IPS-18a (cell line): ENCODE results near the gene SERPING1.

Experiments used
- H3K27ac ChIP-seq: one replicate; pipeline ENCODE4 v1.5.1; 2013; ENCODE audit warnings: low read length
- H3K27me3 ChIP-seq: one replicate; pipeline ENCODE4 v1.6.1; 2013; ENCODE audit warnings: mild to moderate bottlenecking, low read length; ENCODE audit not compliant: control insufficient read depth, insufficient read depth
- H3K36me3 ChIP-seq: one replicate; pipeline ENCODE4 v1.6.1; 2013; ENCODE audit warnings: low read depth, low read length; ENCODE audit not compliant: control insufficient read depth
- H3K4me1 ChIP-seq: one replicate; pipeline ENCODE4 v1.6.1; 2013; ENCODE audit warnings: low read depth, low read length; ENCODE audit not compliant: control insufficient read depth
- H3K4me3 ChIP-seq: one replicate; pipeline ENCODE4 v1.5.1; 2013; ENCODE audit warnings: low read length
- H3K9ac ChIP-seq: one replicate; pipeline ENCODE4 v1.6.1; 2013; ENCODE audit warnings: mild to moderate bottlenecking, low read length, moderate library complexity
- H3K9me3 ChIP-seq: one replicate; pipeline ENCODE4 v1.6.1; 2013; ENCODE audit warnings: low read depth, low read length; ENCODE audit not compliant: control insufficient read depth

The SERPING1 gene

GRCh38 chr11:57599381-57599780 lies 1.9 kb downstream of the SERPING1 start:
- Histone ChIP-seq H3K9ac (no peak overlapping the region), H3K9me3 (no peaks in the 10 kb centered on the region), H3K27ac (no peak overlapping the region)

DNA sequence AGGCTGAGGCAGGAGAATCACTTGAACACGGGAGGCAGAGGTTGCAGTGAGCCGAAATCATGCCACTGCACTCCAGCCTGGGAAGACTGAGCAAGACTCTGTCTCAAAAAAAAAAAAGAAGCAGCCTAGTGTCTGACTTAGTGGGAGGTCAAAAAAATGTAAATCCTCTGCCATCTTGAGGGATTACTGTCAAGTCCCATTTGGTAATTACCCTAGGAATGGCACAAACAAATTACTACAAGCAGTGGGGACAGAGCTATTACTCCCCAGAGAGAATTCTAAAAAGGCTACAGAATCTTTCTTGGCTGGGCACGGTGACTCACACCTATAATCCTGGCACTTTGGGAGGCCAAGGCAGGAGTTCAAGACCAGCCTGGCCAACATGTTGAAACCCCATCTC lies 3.8 kb downstream of the SERPING1 start:
- H3K4me1 ChIP-seq = peaks cover 12% of the 10 kb centered on the region
- no peak overlapping the region for H3K27ac ChIP-seq
- H3K9me3 ChIP-seq = no peaks in the 10 kb centered on the region
- no peaks in the 10 kb centered on the region for H3K27me3 ChIP-seq
- no peak overlapping the region for H3K4me3 ChIP-seq
- H3K36me3 ChIP-seq = peaks cover 6% of the 10 kb centered on the region
- H3K9ac ChIP-seq = no peak overlapping the region

More at GRCh38 chr11:57599381-57599780, 1.9 kb downstream of the SERPING1 start:
- no peaks in the 10 kb centered on the region for H3K27me3 ChIP-seq
- H3K4me1 ChIP-seq = peaks cover 16% of the 10 kb centered on the region
- no peak overlapping the region for H3K4me3 ChIP-seq
- H3K36me3 ChIP-seq = peaks cover 4% of the 10 kb centered on the region

DNA sequence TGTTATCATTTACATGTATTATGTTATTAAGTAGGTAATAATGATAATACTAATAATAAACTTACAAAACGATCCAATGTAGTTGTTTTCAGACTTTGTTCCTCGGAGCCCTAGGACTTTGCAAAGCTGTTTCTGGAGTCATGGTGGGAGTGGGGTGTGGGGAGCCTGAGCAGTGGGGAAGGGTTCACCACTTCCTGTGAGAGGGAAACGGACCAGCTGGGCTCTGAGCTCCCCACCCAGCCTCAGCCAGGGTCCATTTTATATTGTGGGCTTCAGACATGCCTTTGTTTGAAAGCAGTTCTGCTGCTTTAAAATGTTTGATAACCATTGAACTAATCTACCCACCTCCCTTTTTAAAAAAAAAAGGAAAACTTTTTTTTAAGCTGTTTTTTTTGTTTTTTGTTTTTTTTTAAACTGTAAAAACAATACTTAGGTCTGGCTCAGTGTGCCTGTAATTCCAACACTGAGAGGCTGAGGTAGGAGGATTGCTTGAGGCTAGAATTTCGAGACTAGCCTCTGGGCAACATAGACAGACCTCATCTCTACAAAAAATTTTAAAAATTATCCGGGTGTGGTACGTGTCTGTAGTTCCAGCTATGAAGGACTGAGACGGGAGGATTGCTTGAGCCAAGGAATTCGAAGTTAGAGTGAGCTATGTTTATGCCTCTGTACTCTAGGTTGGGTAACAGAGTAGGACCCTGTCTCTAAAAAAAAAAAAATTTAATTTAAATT lies 7.0 kb downstream of the SERPING1 start:
- Histone ChIP-seq H3K27me3 (no peaks in the 10 kb centered on the region), H3K9me3 (no peaks in the 10 kb centered on the region), H3K4me3 (no peak overlapping the region), H3K36me3 (peaks cover 12% of the 10 kb centered on the region), H3K9ac (no peak overlapping the region), H3K27ac (no peak overlapping the region), H3K4me1 (no peaks in the 10 kb centered on the region)

DNA sequence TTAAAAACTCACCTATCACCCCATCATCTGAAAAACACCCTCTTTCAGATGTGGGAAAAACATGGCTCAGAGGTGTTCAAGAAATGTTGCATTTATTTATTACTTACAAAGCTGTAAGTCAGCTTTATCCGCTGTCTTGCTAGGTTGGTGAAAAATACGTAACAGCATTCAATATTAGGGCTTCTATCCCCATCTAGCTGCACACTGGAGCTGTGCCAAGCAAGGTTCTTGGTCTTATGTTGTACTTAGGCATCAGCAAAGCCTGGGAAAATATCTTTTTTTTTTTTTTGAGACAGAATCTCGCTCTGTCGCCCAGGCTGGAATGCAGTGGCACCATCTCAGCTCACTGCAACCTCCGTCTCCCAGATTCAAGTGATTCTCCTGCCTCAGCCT lies 7.5 kb downstream of the SERPING1 start:
- Histone ChIP-seq H3K4me3 (no peak overlapping the region), H3K9ac (no peak overlapping the region), H3K36me3 (peaks cover 12% of the 10 kb centered on the region), H3K4me1 (no peaks in the 10 kb centered on the region), H3K27ac (no peak overlapping the region), H3K27me3 (no peaks in the 10 kb centered on the region), H3K9me3 (no peaks in the 10 kb centered on the region)

GRCh38 chr11:57610170-57610569 lies 12.7 kb downstream of the SERPING1 start:
- Histone ChIP-seq H3K4me3 (no peak overlapping the region), H3K9me3 (no peaks in the 10 kb centered on the region), H3K9ac (no peak overlapping the region), H3K27me3 (no peaks in the 10 kb centered on the region), H3K27ac (no peak overlapping the region), H3K36me3 (peaks cover 13% of the 10 kb centered on the region), H3K4me1 (no peaks in the 10 kb centered on the region)

GRCh38 chr11:57614234-57614772 lies 16.8 kb downstream of the SERPING1 start:
- Histone ChIP-seq H3K9me3 (peaks cover under 1% of the 10 kb centered on the region), H3K27me3 (no peaks in the 10 kb centered on the region), H3K36me3 (peaks cover 5% of the 10 kb centered on the region), H3K4me1 (no peaks in the 10 kb centered on the region), H3K4me3 (no peak overlapping the region), H3K27ac (no peak overlapping the region), H3K9ac (no peak overlapping the region)

DNA sequence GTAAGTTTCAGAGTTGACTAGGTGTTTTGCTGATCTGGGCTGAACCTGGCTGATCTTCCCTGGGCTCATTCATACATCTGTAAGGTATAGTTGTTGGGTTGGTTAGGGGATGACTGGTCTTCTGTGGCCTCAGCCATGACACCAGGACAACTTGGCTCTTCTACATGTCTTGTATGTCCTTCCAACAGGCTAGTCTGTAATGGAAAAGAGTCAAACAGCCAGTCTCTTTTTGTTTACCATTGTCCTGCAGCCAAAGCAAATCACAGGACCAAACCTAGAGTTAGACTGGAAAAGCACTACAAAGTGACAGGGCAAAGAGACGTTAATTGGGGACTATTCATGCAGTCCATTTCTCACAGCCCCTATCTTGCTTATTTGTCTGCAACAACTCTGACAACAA lies 17.8 kb downstream of the SERPING1 start:
- H3K9ac ChIP-seq = no peak overlapping the region
- H3K4me1 ChIP-seq = no peaks in the 10 kb centered on the region
- H3K36me3 ChIP-seq = peaks cover 2% of the 10 kb centered on the region
- peaks cover 7% of the 10 kb centered on the region for H3K9me3 ChIP-seq
- no peak overlapping the region for H3K27ac ChIP-seq
- no peak overlapping the region for H3K4me3 ChIP-seq
- H3K27me3 ChIP-seq = no peaks in the 10 kb centered on the region

GRCh38 chr11:57616595-57616994 lies 19.1 kb downstream of the SERPING1 start:
- no peaks in the 10 kb centered on the region for H3K4me1 ChIP-seq
- no peaks in the 10 kb centered on the region for H3K27me3 ChIP-seq
- H3K4me3 ChIP-seq = no peak overlapping the region
- H3K36me3 ChIP-seq = no peaks in the 10 kb centered on the region
- no peak overlapping the region for H3K9ac ChIP-seq
- H3K9me3 ChIP-seq = peaks cover 7% of the 10 kb centered on the region
- no peak overlapping the region for H3K27ac ChIP-seq

DNA sequence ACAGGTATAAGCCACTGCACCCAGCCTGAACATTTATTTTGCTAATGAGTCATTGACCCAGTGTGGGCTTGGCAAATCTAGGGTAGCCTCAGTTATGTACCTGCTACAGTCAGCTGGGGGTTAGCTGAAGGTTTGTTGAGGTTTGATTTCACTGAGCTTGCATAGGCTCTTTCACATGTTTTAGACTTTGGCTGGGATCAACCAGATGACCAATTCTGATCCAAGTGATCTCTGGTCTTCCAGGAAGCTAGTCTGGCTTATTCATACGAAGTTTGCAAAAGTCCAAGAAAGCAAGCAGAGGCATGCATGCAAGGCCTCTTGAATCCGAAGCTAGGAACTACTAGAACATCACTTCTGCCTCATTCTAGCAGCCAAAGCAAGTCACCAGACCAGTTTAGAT lies 21.0 kb downstream of the SERPING1 start:
- H3K4me1 ChIP-seq = no peaks in the 10 kb centered on the region
- no peak overlapping the region for H3K9ac ChIP-seq
- H3K27me3 ChIP-seq = no peaks in the 10 kb centered on the region
- H3K27ac ChIP-seq = no peak overlapping the region
- H3K36me3 ChIP-seq = no peaks in the 10 kb centered on the region
- H3K4me3 ChIP-seq = no peak overlapping the region
- peaks cover 7% of the 10 kb centered on the region for H3K9me3 ChIP-seq

GRCh38 chr11:57619331-57619730 lies 21.8 kb downstream of the SERPING1 start:
- Histone ChIP-seq H3K27me3 (no peaks in the 10 kb centered on the region), H3K9ac (no peak overlapping the region), H3K36me3 (no peaks in the 10 kb centered on the region), H3K9me3 (peaks cover 7% of the 10 kb centered on the region), H3K4me3 (no peak overlapping the region), H3K27ac (no peak overlapping the region), H3K4me1 (no peaks in the 10 kb centered on the region)

DNA sequence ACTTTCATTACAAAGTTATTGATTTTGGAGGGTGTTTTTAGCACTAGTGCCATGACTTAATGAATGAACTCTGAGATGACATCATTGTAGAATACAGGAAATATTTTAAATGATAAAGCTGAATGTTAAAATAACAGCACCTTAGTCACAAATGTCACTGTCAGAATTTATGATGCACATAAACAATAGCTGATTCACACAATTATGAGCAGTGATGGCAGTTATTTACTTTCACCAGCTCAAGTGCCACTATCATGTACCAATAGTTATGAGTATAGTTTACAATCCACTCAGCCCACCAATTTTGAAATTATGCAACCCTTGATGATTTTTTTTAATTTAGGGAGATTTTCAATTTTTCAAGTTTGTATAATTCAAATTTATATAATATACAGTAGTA lies 23.0 kb downstream of the SERPING1 start:
- no peaks in the 10 kb centered on the region for H3K36me3 ChIP-seq
- H3K4me3 ChIP-seq = no peak overlapping the region
- H3K4me1 ChIP-seq = no peaks in the 10 kb centered on the region
- H3K9ac ChIP-seq = no peak overlapping the region
- no peak overlapping the region for H3K27ac ChIP-seq
- peaks cover 7% of the 10 kb centered on the region for H3K9me3 ChIP-seq
- H3K27me3 ChIP-seq = no peaks in the 10 kb centered on the region

GRCh38 chr11:57622263-57622662 lies 24.8 kb downstream of the SERPING1 start:
- no peak overlapping the region for H3K4me3 ChIP-seq
- no peaks in the 10 kb centered on the region for H3K36me3 ChIP-seq
- no peaks in the 10 kb centered on the region for H3K27me3 ChIP-seq
- H3K4me1 ChIP-seq = no peaks in the 10 kb centered on the region
- H3K27ac ChIP-seq = no peak overlapping the region
- peaks cover 7% of the 10 kb centered on the region for H3K9me3 ChIP-seq
- no peak overlapping the region for H3K9ac ChIP-seq
